CD4-positive, alpha-beta T cell (primary cell): ENCODE data around the gene PTHLH. TPM values are rescaled to one million over a fixed set of nuclear protein-coding genes. Genes with fewer than 3 reads are reported as not detected.

Experiments used
- ATAC-seq: fragments of 200-7000 bp; cut with Tn5 transposase; one replicate; pipeline ENCODE4 v1.10.0; 2022; ENCODE audit warnings: mild to moderate bottlenecking; ENCODE audit not compliant: poor library complexity
- CTCF ChIA-PET: fragments of 350-600 bp; sonication (Branson Sonifier 250); formaldehyde crosslinking; loops from one replicate; lab custom pipeline; 2021; ENCODE audit warnings: antibody characterized with exemption, inconsistent platforms; lab: Charles Lee
- POLR2A ChIA-PET: fragments of 350-600 bp; sonication (Branson Sonifier 250); formaldehyde crosslinking; loops from one replicate; lab custom pipeline; 2021; ENCODE audit warnings: antibody characterized with exemption, inconsistent platforms; lab: Charles Lee
- DNase-seq, 14 experiments: peaks; one replicate each; pipeline ENCODE4 v3.0.0-alpha.2; 2013 to 2020; ENCODE audit warnings: mixed read lengths in 2 of 14
- H3K27ac ChIP-seq, 2 donors: one replicate each; pipeline versions ENCODE4 v1.5.1 to v1.7.0; 2013; ENCODE audit warnings: low read length in 2 of 2, low read depth in 1 of 2, mild to moderate bottlenecking in 1 of 2
- H3K27me3 ChIP-seq, 2 experiments: 1 replicate in 1 of 2; 2 replicates in 1 of 2; pipeline versions ENCODE4 v1.6.1 to v1.7.0; 2013; ENCODE audit warnings: low read length in 2 of 2, control low read depth in 1 of 2, mild to moderate bottlenecking in 1 of 2, moderate library complexity in 1 of 2; ENCODE audit not compliant: insufficient read depth in 2 of 2, control insufficient read depth in 1 of 2
- H3K36me3 ChIP-seq: one replicate; pipeline ENCODE4 v1.6.1; 2013; ENCODE audit warnings: low read length, control low read depth; ENCODE audit not compliant: insufficient read depth
- H3K4me1 ChIP-seq: one replicate; pipeline ENCODE4 v1.6.1; 2013; ENCODE audit warnings: low read length, control low read depth; ENCODE audit not compliant: insufficient read depth
- H3K4me3 ChIP-seq: one replicate; pipeline ENCODE4 v1.5.1; 2013; ENCODE audit warnings: mild to moderate bottlenecking, low read length, moderate library complexity
- H3K9me3 ChIP-seq, 2 experiments: 1 replicate in 1 of 2; 2 replicates in 1 of 2; pipeline versions ENCODE4 v1.6.1 to v1.7.0; 2013; ENCODE audit warnings: low read length in 2 of 2, mild to moderate bottlenecking in 2 of 2, control low read depth in 1 of 2, moderate library complexity in 1 of 2; ENCODE audit not compliant: control insufficient read depth in 1 of 2, insufficient read depth in 1 of 2
- H3K27ac Mint-ChIP-seq: one replicate; pipeline ENCODE4 v1.8.0; 2020; ENCODE audit warnings: mixed read lengths
- H3K27me3 Mint-ChIP-seq: one replicate; pipeline ENCODE4 v1.8.0; 2021; ENCODE audit warnings: mixed read lengths
- H3K36me3 Mint-ChIP-seq: one replicate; pipeline ENCODE4 v1.8.0; 2021; ENCODE audit warnings: low read depth, mixed read lengths
- H3K4me1 Mint-ChIP-seq: one replicate; pipeline ENCODE4 v1.8.0; 2021; ENCODE audit warnings: low read depth, mixed read lengths
- H3K4me3 Mint-ChIP-seq: one replicate; pipeline ENCODE4 v1.8.0; 2020; ENCODE audit warnings: mild to moderate bottlenecking, mixed read lengths
- H3K9me3 Mint-ChIP-seq: one replicate; pipeline ENCODE4 v1.8.0; 2020; ENCODE audit warnings: mixed read lengths
- intact Hi-C, 2 experiments: fragments of 100-400 bp; cut with DNase I in 1 of 2; cut with micrococcal nuclease in 1 of 2; formaldehyde crosslinking; loops; one replicate each; pipeline versions ENCODE4 v1.15.1 to v1.9.0; 2023 to 2025; cut with DNase I, micrococcal nuclease
- total RNA-seq, 174 experiments: library from RNA in 2 of 174; stranded (reverse) in 2 of 174; gene quantifications; one replicate each; pipeline ENCODE4 v1.2.3 and lab custom pipeline; 2021 to 2026
- TF ChIP-seq, protein P1 (sequence below): fragments of 200-600 bp; IDR thresholded peaks from one replicate; pipeline ENCODE4 v1.8.0; 2022; ENCODE audit warnings: antibody characterized with exemption, mild to moderate bottlenecking

PTHLH gene
- total RNA-seq, 2 experiments from 2014 or later = not detected

DNA sequence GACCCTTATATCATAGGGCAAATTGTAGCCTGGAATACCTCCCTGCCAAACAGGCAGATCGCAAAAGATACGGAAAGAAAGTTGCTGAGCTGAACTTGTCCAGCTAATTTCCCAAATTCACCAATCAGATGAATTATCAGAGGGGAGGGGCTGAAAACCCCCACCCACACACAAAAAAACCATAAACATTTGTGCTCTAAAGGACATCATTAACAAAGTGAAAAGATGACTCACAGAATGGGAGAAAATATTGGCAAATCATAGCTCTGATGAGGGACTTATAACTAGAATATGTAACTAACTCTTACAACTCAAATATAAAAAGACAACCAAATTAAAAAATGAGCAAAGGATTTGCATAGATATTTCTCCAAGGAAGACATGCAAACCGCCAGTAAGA, 36.3 kb downstream of the PTHLH start:
- intact Hi-C loops = no loop called here

GRCh38 chr12:27934276-27934675, 38.3 kb downstream of the PTHLH start:
- Histone ChIP-seq H3K27ac (no peak overlapping the region), H3K4me1 (no peaks in the 10 kb centered on the region), H3K9me3 (no peaks in the 10 kb centered on the region), H3K36me3 (no peaks in the 10 kb centered on the region), H3K27me3 (peaks cover 2 to 3% of the 10 kb centered on the region in 2 experiments), H3K4me3 (no peak overlapping the region)
- Mint-ChIP-seq H3K36me3 (no peaks in the 10 kb centered on the region), H3K27ac (no peak overlapping the region), H3K4me1 (no peaks in the 10 kb centered on the region), H3K9me3 (no peaks in the 10 kb centered on the region), H3K27me3 (peaks cover 15% of the 10 kb centered on the region), H3K4me3 (no peak overlapping the region)
- ATAC-seq (no peak), DNase-seq (no peak)
- TF ChIP-seq, protein P1, sequence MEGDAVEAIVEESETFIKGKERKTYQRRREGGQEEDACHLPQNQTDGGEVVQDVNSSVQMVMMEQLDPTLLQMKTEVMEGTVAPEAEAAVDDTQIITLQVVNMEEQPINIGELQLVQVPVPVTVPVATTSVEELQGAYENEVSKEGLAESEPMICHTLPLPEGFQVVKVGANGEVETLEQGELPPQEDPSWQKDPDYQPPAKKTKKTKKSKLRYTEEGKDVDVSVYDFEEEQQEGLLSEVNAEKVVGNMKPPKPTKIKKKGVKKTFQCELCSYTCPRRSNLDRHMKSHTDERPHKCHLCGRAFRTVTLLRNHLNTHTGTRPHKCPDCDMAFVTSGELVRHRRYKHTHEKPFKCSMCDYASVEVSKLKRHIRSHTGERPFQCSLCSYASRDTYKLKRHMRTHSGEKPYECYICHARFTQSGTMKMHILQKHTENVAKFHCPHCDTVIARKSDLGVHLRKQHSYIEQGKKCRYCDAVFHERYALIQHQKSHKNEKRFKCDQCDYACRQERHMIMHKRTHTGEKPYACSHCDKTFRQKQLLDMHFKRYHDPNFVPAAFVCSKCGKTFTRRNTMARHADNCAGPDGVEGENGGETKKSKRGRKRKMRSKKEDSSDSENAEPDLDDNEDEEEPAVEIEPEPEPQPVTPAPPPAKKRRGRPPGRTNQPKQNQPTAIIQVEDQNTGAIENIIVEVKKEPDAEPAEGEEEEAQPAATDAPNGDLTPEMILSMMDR = no peak
- ChIA-PET POLR2A (no interaction called here), CTCF (no interaction called here)
- intact Hi-C loops = loop anchor here in 1 of 2 experiments (5.0 kb wide), 1 partner anchor 112 kb away; no protein-coding TSS in a partner anchor

More for the DNA sequence above, 36.3 kb downstream of the PTHLH start:
- H3K4me1 ChIP-seq = no peaks in the 10 kb centered on the region
- no peaks in the 10 kb centered on the region for H3K9me3 ChIP-seq
- ATAC-seq = no peak
- ChIA-PET POLR2A (no interaction called here), CTCF (interaction anchor here (0.9 kb wide), 1 partner anchor 115 kb away, joined by 3 read pairs; no protein-coding TSS in a partner anchor)
- Mint-ChIP-seq H3K36me3 (no peaks in the 10 kb centered on the region), H3K4me1 (no peaks in the 10 kb centered on the region), H3K27me3 (peaks cover 5% of the 10 kb centered on the region), H3K27ac (no peak overlapping the region), H3K9me3 (no peaks in the 10 kb centered on the region), H3K4me3 (no peak overlapping the region)
- H3K27me3 ChIP-seq = peaks cover 2 to 3% of the 10 kb centered on the region in 2 experiments
- H3K36me3 ChIP-seq = no peaks in the 10 kb centered on the region
- DNase-seq = no peak
- TF ChIP-seq, protein P1 = no peak
- no peak overlapping the region for H3K27ac ChIP-seq
- H3K4me3 ChIP-seq = no peak overlapping the region

- Mint-ChIP-seq H3K36me3 (no peaks in the 10 kb centered on the region), H3K4me1 (no peaks in the 10 kb centered on the region), H3K4me3 (no peak overlapping the region), H3K27ac (no peak overlapping the region), H3K27me3 (peaks cover 16% of the 10 kb centered on the region), H3K9me3 (no peaks in the 10 kb centered on the region)
- TF ChIP-seq, protein P1 = no peak
- Histone ChIP-seq H3K4me3 (no peak overlapping the region), H3K4me1 (no peaks in the 10 kb centered on the region), H3K9me3 (no peaks in the 10 kb centered on the region), H3K27ac (no peak overlapping the region), H3K27me3 (peaks cover 3 to 5% of the 10 kb centered on the region in 2 experiments), H3K36me3 (no peaks in the 10 kb centered on the region)
- no peak for ATAC-seq
- CTCF ChIA-PET = no interaction called here
- POLR2A ChIA-PET = no interaction called here
- no peak for DNase-seq
- intact Hi-C loops = loop anchor here in 1 of 2 experiments (5.0 kb wide), 1 partner anchor 109 kb away; no protein-coding TSS in a partner anchor
Measured at GRCh38 chr12:27931390-27931789, 41.1 kb downstream of the PTHLH start.
